ENCODE data around the gene CFAP299.

Gene CFAP299

GRCh38 chr4:80413086-80413485 lies 77.6 kb downstream of the CFAP299 start:
- no peak overlapping the region for H3K4me2 ChIP-seq (ENCODE audit: low read length)
- H3K4me3 ChIP-seq (ENCODE audit: low read length), result no peak overlapping the region
- H3K79me2 ChIP-seq (ENCODE audit: low read length), result no peaks in the 10 kb centered on the region
- no peaks in the 10 kb centered on the region for H3K4me1 ChIP-seq (ENCODE audit: low read length)
- no peaks in the 10 kb centered on the region for H3K9me3 ChIP-seq (ENCODE audit: insufficient read depth, low read length)
- H3K27me3 ChIP-seq (ENCODE audit: low read depth, low read length), result peaks cover 3% of the 10 kb centered on the region; the same call in 1 of the 2 replicates
- no peaks in the 10 kb centered on the region for H4K20me1 ChIP-seq (ENCODE audit: insufficient read depth, low read length)
- H3K27ac ChIP-seq (ENCODE audit: low read length), result no peak overlapping the region
- no peak overlapping the region for H3K9ac ChIP-seq (ENCODE audit: low read length)
- TF ChIP-seq EZH2phosphoT487 (IDR thresholded peaks at IDR 0.05; ENCODE audit: low read depth), result no peak
- TF ChIP-seq CTCF (IDR thresholded peaks at IDR 0.05; ENCODE audit: low read depth, low read length), result no peak
- no peaks in the 10 kb centered on the region for H3K36me3 ChIP-seq (replicated peaks; ENCODE audit: low read depth, low read length)
- no peak overlapping the region for H2AFZ ChIP-seq (ENCODE audit: low read depth, low read length)

- H3K27ac ChIP-seq (ENCODE audit: low read length), result no peak overlapping the region
- H3K4me1 ChIP-seq (ENCODE audit: low read length), result no peaks in the 10 kb centered on the region
- peaks cover 3% of the 10 kb centered on the region; the same call in 1 of the 2 replicates for H3K27me3 ChIP-seq (ENCODE audit: low read depth, low read length)
- H4K20me1 ChIP-seq (ENCODE audit: insufficient read depth, low read length), result no peaks in the 10 kb centered on the region
- TF ChIP-seq CTCF (IDR thresholded peaks at IDR 0.05; ENCODE audit: low read depth, low read length) (no peak), EZH2phosphoT487 (IDR thresholded peaks at IDR 0.05; ENCODE audit: low read depth) (no peak)
- no peaks in the 10 kb centered on the region for H3K79me2 ChIP-seq (ENCODE audit: low read length)
- H3K4me2 ChIP-seq (ENCODE audit: low read length), result no peak overlapping the region
- H3K9me3 ChIP-seq (ENCODE audit: insufficient read depth, low read length), result no peaks in the 10 kb centered on the region
- no peak overlapping the region for H2AFZ ChIP-seq (ENCODE audit: low read depth, low read length)
- no peaks in the 10 kb centered on the region for H3K36me3 ChIP-seq (replicated peaks; ENCODE audit: low read depth, low read length)
- H3K4me3 ChIP-seq (ENCODE audit: low read length), result no peak overlapping the region
- H3K9ac ChIP-seq (ENCODE audit: low read length), result no peak overlapping the region
These were observed 81.5 kb downstream of the CFAP299 start for GRCh38 chr4:80417019-80417418.

DNA sequence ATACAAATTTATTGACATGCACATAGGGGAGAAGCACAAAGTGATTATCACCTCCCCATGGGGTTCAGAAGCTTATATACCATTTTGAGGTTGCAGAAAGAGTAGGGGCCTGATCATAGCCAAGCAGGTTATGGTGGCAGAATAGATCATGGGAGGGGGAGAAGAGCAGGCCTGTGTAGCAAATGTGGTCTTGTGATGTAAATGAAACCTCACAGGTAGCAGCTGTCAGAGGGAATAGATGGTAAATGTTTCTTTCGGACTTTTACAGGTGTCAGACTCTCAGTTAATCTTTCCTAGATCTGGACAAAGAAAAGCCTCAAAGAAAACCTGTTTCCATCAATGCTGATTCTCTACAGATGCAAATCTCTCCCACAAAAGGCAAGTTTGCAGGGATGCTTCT lies 84.4 kb downstream of the CFAP299 start:
- H3K4me3 ChIP-seq (ENCODE audit: low read length), result no peak overlapping the region
- H3K36me3 ChIP-seq (replicated peaks; ENCODE audit: low read depth, low read length), result no peaks in the 10 kb centered on the region
- H3K27me3 ChIP-seq (ENCODE audit: low read depth, low read length), result no peaks in the 10 kb centered on the region
- H4K20me1 ChIP-seq (ENCODE audit: insufficient read depth, low read length), result no peaks in the 10 kb centered on the region
- H3K9ac ChIP-seq (ENCODE audit: low read length), result no peak overlapping the region
- H3K27ac ChIP-seq (ENCODE audit: low read length), result no peak overlapping the region
- H3K4me1 ChIP-seq (ENCODE audit: low read length), result no peaks in the 10 kb centered on the region
- H3K9me3 ChIP-seq (ENCODE audit: insufficient read depth, low read length), result no peaks in the 10 kb centered on the region
- H3K4me2 ChIP-seq (ENCODE audit: low read length), result no peak overlapping the region
- H3K79me2 ChIP-seq (ENCODE audit: low read length), result no peaks in the 10 kb centered on the region
- H2AFZ ChIP-seq (ENCODE audit: low read depth, low read length), result no peak overlapping the region
- TF ChIP-seq CTCF (IDR thresholded peaks at IDR 0.05; ENCODE audit: low read depth, low read length) (no peak), EZH2phosphoT487 (IDR thresholded peaks at IDR 0.05; ENCODE audit: low read depth) (no peak)

- H3K27ac ChIP-seq (ENCODE audit: low read length), result no peak overlapping the region
These were observed 85.1 kb downstream of the CFAP299 start for GRCh38 chr4:80420638-80421037.

More at GRCh38 chr4:80420638-80421037, 85.1 kb downstream of the CFAP299 start:
- no peak overlapping the region for H3K4me2 ChIP-seq (ENCODE audit: low read length)
- no peak overlapping the region for H2AFZ ChIP-seq (ENCODE audit: low read depth, low read length)
- TF ChIP-seq EZH2phosphoT487 (IDR thresholded peaks at IDR 0.05; ENCODE audit: low read depth) (no peak), CTCF (IDR thresholded peaks at IDR 0.05; ENCODE audit: low read depth, low read length) (no peak)
- H3K9ac ChIP-seq (ENCODE audit: low read length), result no peak overlapping the region
- no peaks in the 10 kb centered on the region for H3K79me2 ChIP-seq (ENCODE audit: low read length)
- no peaks in the 10 kb centered on the region for H4K20me1 ChIP-seq (ENCODE audit: insufficient read depth, low read length)
- H3K4me1 ChIP-seq (ENCODE audit: low read length), result no peaks in the 10 kb centered on the region
- H3K27me3 ChIP-seq (ENCODE audit: low read depth, low read length), result no peaks in the 10 kb centered on the region
- no peaks in the 10 kb centered on the region for H3K9me3 ChIP-seq (ENCODE audit: insufficient read depth, low read length)
- no peak overlapping the region for H3K4me3 ChIP-seq (ENCODE audit: low read length)
- no peaks in the 10 kb centered on the region for H3K36me3 ChIP-seq (replicated peaks; ENCODE audit: low read depth, low read length)

Data from OCI-LY3 (cell line).